Ovary (tissue), 3 donors: Measurements from ENCODE around the gene CRP.

ENCODE experiments used
- CTCF ChIP-seq, 3 donors: fragments of 450-650 bp in 2 of 3; fragments of 200-600 bp in 1 of 3; IDR thresholded peaks; one replicate each; pipeline versions ENCODE4 v1.5.1 to v1.8.0; 2016 to 2022; ENCODE audit warnings: antibody characterized with exemption in 3 of 3, mild to moderate bottlenecking in 1 of 3
- EP300 ChIP-seq: sonication (generic); formaldehyde crosslinking; IDR thresholded peaks from one replicate; pipeline ENCODE4 v1.6.1; 2017; ENCODE audit warnings: antibody characterized with exemption
- POLR2A ChIP-seq: fragments of 450-650 bp; IDR thresholded peaks from one replicate; pipeline ENCODE4 v1.6.1; 2017; ENCODE audit warnings: antibody characterized with exemption, mild to moderate bottlenecking, moderate library complexity
- donor health status: DM: no; HTN: no; CAD: no.

GRCh38 chr1:159748370-159748769, 34.0 kb upstream of the CRP start:
- TF ChIP-seq CTCF (IDR thresholded peaks at IDR 0.05) (no peak), POLR2A (no peak), EP300 (no peak)
